Uterus (tissue), 4 donors: Measurements from ENCODE around the gene SEL1L3. TPM values are rescaled to one million over a fixed set of nuclear protein-coding genes. Genes with fewer than 3 reads are reported as not detected.

ENCODE experiments used
- DNase-seq, 2 donors: peaks; one replicate each; pipeline ENCODE4 v3.0.0-alpha.2; 2019 to 2020
- H3K27ac ChIP-seq, 2 donors: fragments of 200-600 bp; sonication (generic); 1 replicate in 1 of 2; 2 replicates in 1 of 2; pipeline ENCODE4 v1.5.1; 2016 to 2018
- H3K27me3 ChIP-seq, 2 donors: fragments of 200-600 bp; sonication (generic); one replicate each; pipeline ENCODE4 v1.5.1; 2018 to 2019; ENCODE audit warnings: control low read depth in 1 of 2
- H3K36me3 ChIP-seq, 2 donors: fragments of 200-600 bp; sonication (generic); one replicate each; pipeline ENCODE4 v1.5.1; 2019; ENCODE audit warnings: control low read depth in 1 of 2
- H3K4me1 ChIP-seq, 2 donors: fragments of 200-600 bp; sonication (generic); one replicate each; pipeline ENCODE4 v1.5.1; 2018 to 2019; ENCODE audit warnings: control low read depth in 1 of 2
- H3K4me3 ChIP-seq, 2 donors: fragments of 200-600 bp; sonication (generic); 1 replicate in 1 of 2; 2 replicates in 1 of 2; pipeline ENCODE4 v1.5.1; 2018 to 2019; ENCODE audit warnings: mild to moderate bottlenecking in 1 of 2
- H3K9me3 ChIP-seq, 2 donors: fragments of 200-600 bp; sonication (generic); one replicate each; pipeline ENCODE4 v1.5.1; 2019; ENCODE audit warnings: control low read depth in 1 of 2
- POLR2A ChIP-seq, 2 donors: fragments of 450-650 bp; IDR thresholded peaks; one replicate each; pipeline ENCODE4 v1.6.1; 2016; ENCODE audit warnings: antibody characterized with exemption in 2 of 2, mild to moderate bottlenecking in 1 of 2, moderate library complexity in 1 of 2
- intact Hi-C: fragments of 100-400 bp; cut with DNase I; formaldehyde crosslinking; loops from one replicate; pipeline ENCODE4 v1.15.1; 2023; ENCODE audit warnings: low total_unique reads
- total RNA-seq, 4 donors: library from RNA; depleted of rRNA in 3 of 4; stranded (reverse); fragments of >200 nt in 3 of 4; gene quantifications; one replicate each; pipeline versions ENCODE4 v1.1.0 to v1.2.4, GENCODE V29; 2014 to 2023
- TF ChIP-seq, protein P1 (sequence below), 4 experiments: fragments of 200-600 bp in 2 of 4; fragments of 450-650 bp in 2 of 4; sonication (generic) in 2 of 4; IDR thresholded peaks; one replicate each; pipeline ENCODE4 v1.5.1; 2016 to 2019; ENCODE audit warnings: antibody characterized with exemption in 4 of 4, mild to moderate bottlenecking in 2 of 4, moderate library complexity in 1 of 4
- donor health status: DM: yes; HTN: yes; CAD: no.

SEL1L3 gene
- total RNA-seq, 4 donors from 2014 or later = 4.1 to 46.1 (median 21.2) TPM

DNA sequence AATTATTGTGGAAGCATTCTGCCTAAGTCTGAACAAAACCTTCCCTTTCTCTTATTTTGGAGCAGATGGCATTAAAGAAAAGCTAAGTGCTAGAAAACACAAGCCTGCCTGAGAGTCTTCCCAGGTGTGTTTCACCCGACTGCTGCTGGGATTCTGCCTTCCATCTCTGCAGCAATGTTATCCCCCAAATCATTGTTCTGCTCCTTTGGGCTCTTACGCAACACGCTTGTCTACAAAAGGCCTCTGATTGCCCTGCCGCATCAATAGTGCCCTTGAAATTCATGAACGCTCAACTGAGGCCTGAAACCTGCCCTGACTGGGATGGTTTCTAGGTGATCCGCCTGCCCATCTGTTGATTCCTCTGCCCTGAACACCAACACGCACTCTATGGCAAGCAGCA is 80.3 kb downstream of the SEL1L3 start:
- intact Hi-C loops = no loop called here
- TF ChIP-seq, protein P1, sequence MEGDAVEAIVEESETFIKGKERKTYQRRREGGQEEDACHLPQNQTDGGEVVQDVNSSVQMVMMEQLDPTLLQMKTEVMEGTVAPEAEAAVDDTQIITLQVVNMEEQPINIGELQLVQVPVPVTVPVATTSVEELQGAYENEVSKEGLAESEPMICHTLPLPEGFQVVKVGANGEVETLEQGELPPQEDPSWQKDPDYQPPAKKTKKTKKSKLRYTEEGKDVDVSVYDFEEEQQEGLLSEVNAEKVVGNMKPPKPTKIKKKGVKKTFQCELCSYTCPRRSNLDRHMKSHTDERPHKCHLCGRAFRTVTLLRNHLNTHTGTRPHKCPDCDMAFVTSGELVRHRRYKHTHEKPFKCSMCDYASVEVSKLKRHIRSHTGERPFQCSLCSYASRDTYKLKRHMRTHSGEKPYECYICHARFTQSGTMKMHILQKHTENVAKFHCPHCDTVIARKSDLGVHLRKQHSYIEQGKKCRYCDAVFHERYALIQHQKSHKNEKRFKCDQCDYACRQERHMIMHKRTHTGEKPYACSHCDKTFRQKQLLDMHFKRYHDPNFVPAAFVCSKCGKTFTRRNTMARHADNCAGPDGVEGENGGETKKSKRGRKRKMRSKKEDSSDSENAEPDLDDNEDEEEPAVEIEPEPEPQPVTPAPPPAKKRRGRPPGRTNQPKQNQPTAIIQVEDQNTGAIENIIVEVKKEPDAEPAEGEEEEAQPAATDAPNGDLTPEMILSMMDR (IDR thresholded peaks at IDR 0.05) = no peak
- no peak for TF ChIP-seq POLR2A (IDR thresholded peaks at IDR 0.05)
- Histone ChIP-seq H3K27ac (no peak overlapping the region), H3K4me3 (no peak overlapping the region), H3K36me3 (no peaks in the 10 kb centered on the region), H3K4me1 (no peaks in the 10 kb centered on the region), H3K27me3 (no peaks in the 10 kb centered on the region), H3K9me3 (no peaks in the 10 kb centered on the region)
- no peak for DNase-seq

DNA sequence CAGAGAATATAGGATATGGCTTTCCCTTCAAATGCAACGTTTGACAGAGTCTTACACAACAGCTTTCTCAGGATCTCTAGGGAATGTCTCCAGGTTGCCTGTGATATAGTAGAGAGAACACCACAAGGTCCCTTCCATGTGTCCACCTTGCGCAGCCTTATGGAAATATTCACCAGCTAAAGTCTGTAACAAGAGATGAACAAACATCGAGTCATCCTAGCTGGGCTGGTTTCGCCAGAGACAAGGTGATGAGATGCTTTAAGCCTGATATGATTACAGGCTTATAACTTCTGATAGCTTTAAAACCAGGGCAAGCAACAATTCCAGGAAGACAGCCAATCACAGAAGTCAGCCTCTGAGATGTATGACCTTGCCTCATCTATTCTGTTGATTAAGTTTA is 83.8 kb downstream of the SEL1L3 start:
- DNase-seq = no peak
- no peak overlapping the region for H3K4me3 ChIP-seq
- TF ChIP-seq POLR2A (IDR thresholded peaks at IDR 0.05) = no peak
- no peaks in the 10 kb centered on the region for H3K4me1 ChIP-seq
- H3K27me3 ChIP-seq = no peaks in the 10 kb centered on the region
- intact Hi-C loops = no loop called here
- H3K9me3 ChIP-seq = no peaks in the 10 kb centered on the region
- no peak overlapping the region for H3K27ac ChIP-seq
- H3K36me3 ChIP-seq = no peaks in the 10 kb centered on the region

DNA sequence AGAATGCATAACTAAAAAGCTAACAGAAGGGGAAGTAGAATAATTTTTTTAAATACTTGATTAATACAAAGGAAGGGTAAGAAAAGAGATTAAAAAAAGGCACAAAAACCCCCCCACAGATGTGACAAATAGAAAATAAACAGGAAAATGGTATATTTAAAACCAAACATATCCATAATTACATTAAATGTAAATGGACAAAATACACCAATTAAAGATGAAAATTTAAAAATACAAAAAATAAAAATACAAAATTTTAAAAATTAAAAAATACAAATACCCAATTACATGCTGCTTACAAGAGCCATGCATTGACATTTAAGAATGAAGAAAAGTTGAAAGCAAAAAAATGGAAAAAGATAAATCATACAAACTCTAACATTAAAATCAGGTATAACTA is 86.0 kb downstream of the SEL1L3 start:
- H3K9me3 ChIP-seq = no peaks in the 10 kb centered on the region
- intact Hi-C loops = no loop called here

DNA sequence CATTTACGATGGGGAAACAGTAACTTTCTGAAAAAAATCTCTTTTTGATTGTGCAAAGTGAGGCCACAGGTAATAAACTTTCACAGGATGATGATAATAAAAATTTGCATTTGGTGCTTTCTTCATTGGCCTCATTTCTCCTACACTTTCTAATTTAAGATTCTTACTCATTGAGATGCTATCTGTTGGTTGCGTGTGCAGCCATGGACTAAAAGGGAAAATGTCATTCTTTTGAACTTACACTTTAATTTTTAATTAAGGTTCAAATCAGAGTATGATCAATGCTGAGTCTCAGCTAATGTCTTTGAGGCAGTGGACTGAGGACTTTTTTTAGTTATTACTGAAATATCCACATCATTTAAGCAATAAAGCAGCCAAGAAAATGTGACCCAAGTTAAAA is 87.6 kb downstream of the SEL1L3 start:
- no peaks in the 10 kb centered on the region for H3K4me1 ChIP-seq
- no peak for DNase-seq
- TF ChIP-seq, protein P1 (IDR thresholded peaks at IDR 0.05) = no peak
- no peak for TF ChIP-seq POLR2A (IDR thresholded peaks at IDR 0.05)
- no peak overlapping the region for H3K27ac ChIP-seq
- no peaks in the 10 kb centered on the region for H3K27me3 ChIP-seq
- H3K9me3 ChIP-seq = no peaks in the 10 kb centered on the region
- intact Hi-C loops = no loop called here
- H3K4me3 ChIP-seq = no peak overlapping the region
- H3K36me3 ChIP-seq = no peaks in the 10 kb centered on the region

More for the DNA sequence above, 86.0 kb downstream of the SEL1L3 start:
- Histone ChIP-seq H3K36me3 (no peaks in the 10 kb centered on the region), H3K27ac (no peak overlapping the region), H3K4me1 (no peaks in the 10 kb centered on the region), H3K4me3 (no peak overlapping the region), H3K27me3 (no peaks in the 10 kb centered on the region)
- no peak for TF ChIP-seq POLR2A (IDR thresholded peaks at IDR 0.05)
- TF ChIP-seq, protein P1 (IDR thresholded peaks at IDR 0.05) = no peak
- no peak for DNase-seq

DNA sequence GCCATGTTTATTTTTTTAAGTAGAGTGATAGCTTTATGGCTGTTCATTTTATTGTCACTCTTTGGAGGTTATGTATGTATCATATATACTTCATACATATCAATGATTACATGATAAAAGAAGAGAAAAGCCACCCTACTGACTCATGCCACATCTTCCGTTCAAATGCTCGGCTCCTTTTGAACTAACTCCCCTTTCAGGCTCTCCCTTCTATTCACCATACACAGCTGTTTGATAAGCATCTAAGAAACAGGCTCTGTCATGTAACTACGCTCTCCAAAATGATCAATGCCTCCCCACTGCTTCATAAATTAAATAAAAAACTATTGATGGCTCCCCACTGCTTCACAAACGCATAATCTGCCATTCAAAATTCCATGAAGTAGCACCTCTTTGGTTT is 89.4 kb downstream of the SEL1L3 start:
- TF ChIP-seq, protein P1 (IDR thresholded peaks at IDR 0.05) = no peak
- no peak for TF ChIP-seq POLR2A (IDR thresholded peaks at IDR 0.05)
- DNase-seq = no peak
- Histone ChIP-seq H3K27me3 (no peaks in the 10 kb centered on the region), H3K4me3 (no peak overlapping the region), H3K36me3 (no peaks in the 10 kb centered on the region), H3K9me3 (no peaks in the 10 kb centered on the region), H3K4me1 (no peaks in the 10 kb centered on the region), H3K27ac (no peak overlapping the region)
- intact Hi-C loops = no loop called here

DNA sequence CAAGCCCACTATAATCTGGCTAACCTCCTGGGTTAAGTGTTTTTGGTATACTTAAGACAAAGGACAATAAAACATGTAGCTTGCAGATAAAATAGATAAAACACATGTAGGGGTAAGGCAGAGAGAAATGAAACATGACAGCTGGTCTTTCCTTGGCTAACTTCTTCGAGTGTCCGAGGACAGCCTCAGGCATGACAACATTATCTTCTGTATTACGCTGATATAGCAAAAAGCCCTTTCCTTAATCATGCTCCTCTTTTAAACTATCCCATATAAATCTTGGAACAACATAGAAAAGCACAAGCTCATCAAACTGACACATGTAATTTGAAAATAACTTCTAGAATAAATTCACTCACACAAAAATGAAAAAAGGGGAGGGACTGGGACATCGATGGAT is 91.1 kb downstream of the SEL1L3 start:
- no peak for DNase-seq
- Histone ChIP-seq H3K4me1 (no peaks in the 10 kb centered on the region), H3K27me3 (no peaks in the 10 kb centered on the region), H3K27ac (no peak overlapping the region), H3K9me3 (no peaks in the 10 kb centered on the region), H3K4me3 (no peak overlapping the region), H3K36me3 (no peaks in the 10 kb centered on the region)
- intact Hi-C loops = no loop called here
- TF ChIP-seq, protein P1 (IDR thresholded peaks at IDR 0.05) = no peak
- TF ChIP-seq POLR2A (IDR thresholded peaks at IDR 0.05) = no peak
